Inferior parietal cortex (tissue), 1 donor: Measurements from ENCODE around the gene OTOG.

Source experiments
- DNase-seq: peaks from one replicate; pipeline ENCODE4 v3.0.0-alpha.2; 2016; ENCODE audit errors: extremely low spot score

Gene OTOG

GRCh38 chr11:17560281-17561110 is 13.4 kb downstream of the OTOG start:
- no peak for DNase-seq

GRCh38 chr11:17561111-17561415 is 14.0 kb downstream of the OTOG start:
- DNase-seq: no peak

- DNase-seq: no peak
Observed at GRCh38 chr11:17561526-17561925, 14.5 kb downstream of the OTOG start.

- no peak for DNase-seq
Observed at GRCh38 chr11:17563231-17563646, 16.2 kb downstream of the OTOG start.

GRCh38 chr11:17563961-17564686 is 17.1 kb downstream of the OTOG start:
- DNase-seq: no peak

DNA sequence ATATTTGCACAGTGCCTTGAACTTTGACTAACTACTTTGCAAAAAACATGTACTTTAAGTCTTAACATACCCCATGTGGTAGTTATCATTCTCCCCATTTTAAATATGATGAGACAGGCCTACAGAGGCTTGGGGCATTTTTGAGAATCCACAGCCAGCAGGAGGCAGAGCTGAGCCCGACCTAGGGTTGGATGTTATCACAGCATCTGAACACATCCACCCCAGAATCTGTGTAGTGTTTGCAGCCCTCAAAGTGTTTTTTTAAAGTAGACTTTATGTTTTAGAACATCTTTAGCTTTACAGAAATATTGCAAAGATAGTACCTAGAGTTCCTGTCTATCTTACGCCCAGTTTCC is 17.6 kb downstream of the OTOG start:
- DNase-seq: no peak

GRCh38 chr11:17568944-17569343 is 21.9 kb downstream of the OTOG start:
- no peak for DNase-seq

DNA sequence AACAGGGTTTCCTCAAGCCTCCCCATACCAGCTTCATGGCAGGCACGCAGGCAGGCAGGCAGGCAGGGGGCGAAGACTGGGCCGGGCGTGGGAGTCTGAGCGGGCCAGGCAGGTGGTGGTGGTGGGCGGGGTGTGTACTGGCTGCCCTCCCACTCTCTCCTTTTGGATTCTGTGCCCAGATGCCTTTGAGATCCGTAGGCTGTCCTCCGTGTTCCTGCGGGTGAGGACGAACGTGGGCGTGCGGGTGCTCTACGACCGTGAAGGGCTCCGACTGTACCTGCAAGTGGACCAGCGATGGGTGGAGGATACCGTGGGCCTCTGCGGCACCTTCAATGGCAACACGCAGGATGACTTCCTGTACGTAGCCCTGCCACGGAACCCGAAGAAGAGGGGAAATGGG is 23.0 kb downstream of the OTOG start:
- DNase-seq: no peak

- DNase-seq: no peak
Observed at GRCh38 chr11:17571431-17572358, 24.6 kb downstream of the OTOG start.

- no peak for DNase-seq
Observed at GRCh38 chr11:17572359-17572690, 25.3 kb downstream of the OTOG start.

DNA sequence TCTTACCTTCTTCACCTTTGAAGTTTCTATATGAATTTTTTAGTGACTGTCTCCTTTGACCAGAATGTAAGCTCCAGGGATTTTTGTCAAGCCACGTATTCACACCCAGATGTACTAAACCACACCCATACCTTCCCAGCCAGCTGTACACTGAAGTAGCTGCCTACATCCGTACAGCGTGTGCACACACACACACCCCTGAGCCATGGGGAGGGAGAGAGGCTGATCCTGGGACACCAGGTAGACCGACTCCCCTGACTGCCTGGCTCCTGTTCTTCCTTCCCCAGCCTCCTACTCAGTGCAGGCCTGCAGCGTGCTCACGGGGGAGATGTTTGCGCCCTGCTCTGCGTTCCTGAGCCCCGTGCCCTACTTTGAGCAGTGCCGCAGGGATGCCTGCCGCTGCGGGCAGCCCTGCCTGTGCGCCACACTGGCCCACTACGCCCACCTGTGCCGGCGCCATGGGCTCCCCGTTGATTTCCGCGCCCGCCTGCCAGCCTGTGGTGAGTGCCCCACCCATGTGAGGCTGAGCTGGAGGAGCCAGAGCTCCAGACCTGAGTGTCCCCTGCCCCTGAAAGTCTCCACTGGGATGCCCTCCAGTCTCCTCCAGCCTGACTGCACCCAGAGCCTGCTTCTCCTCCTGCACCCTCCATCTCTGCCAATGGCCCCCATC is 25.9 kb downstream of the OTOG start:
- DNase-seq: no peak

DNA sequence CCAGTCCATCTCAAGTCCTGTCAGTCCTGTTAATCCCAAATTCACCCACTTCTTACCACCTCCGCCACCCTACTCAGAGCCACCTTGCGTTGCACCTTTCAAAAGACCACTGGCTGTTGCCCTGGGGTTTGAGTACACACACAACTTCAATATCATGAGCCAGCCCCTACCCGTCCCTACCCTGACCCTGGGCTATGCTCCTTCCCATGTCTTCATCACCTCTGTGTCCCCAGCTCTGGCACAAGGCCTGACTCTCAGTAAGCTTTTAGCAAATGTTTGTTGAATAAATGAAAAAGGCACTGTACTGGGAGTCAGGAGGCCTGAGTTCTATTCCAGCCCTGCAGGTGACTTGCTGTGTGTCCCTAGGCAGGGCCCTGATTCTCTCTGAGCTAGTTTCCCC is 26.5 kb downstream of the OTOG start:
- DNase-seq: no peak

DNA sequence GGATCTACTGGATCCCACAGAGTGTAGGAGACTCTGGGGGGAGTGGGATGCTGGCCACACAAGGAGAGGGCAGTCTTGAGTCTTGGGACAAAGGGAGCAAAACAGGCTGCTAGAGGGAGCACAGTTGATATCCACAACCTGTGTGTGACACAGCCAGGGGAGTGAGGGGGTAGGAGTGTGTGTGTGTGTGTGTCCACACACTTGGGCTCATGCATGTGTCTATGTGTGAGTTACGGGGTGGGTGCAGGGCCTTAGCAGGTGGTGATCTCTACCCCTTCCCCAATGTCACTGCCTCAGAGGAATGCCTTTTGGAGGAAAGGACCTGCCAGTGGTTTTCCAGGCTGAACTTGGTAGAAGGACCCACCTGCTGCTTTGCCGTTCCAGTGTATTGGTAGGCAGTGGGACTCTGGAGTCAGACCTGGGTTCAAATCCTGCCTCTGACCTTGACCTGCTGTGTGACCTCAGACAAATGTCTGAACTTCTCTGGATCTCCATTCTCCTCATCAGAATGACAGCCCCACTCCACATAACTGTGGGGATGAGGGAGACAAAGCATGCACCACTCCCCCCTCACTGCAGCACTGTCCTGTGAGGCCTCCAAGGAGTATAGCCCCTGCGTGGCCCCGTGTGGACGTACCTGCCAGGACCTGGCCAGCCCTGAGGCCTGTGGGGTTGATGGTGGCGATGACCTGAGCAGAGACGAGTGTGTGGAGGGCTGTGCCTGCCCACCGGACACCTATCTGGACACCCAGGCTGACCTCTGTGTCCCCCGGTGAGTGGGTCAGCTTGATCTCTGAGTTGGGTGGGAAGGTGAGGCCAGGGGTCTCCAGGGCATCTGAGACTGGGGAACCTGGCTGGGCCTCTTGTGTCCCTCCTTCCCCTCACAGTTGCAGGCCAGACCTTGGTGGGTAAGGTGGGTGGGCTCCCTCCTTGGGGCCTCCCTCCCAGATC is 27.4 kb downstream of the OTOG start:
- DNase-seq: no peak

- no peak for DNase-seq
Observed at GRCh38 chr11:17575431-17576425, 28.7 kb downstream of the OTOG start.

- DNase-seq: no peak
Observed at GRCh38 chr11:17578296-17578695, 31.2 kb downstream of the OTOG start.

GRCh38 chr11:17578958-17579357 is 31.9 kb downstream of the OTOG start:
- DNase-seq: no peak

DNA sequence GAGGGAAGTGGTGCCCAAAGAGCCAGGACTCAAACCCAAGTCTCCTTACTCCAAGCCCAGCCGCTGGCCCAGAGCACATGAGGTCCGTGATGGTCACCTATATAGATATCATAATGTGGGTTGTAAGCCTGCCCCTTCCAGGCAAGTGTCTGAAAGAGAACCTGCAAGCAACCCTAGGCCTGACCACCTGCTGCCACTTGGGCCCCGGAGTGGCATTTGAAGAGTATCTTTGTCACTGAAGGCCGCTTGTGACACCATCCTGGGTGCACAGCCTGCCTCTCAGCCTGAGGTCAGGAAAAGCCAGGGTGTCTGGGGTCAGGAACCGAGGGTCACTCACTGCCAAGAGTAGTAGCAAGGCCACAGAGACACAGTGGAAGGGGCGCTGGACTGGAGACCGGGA is 32.4 kb downstream of the OTOG start:
- no peak for DNase-seq

DNA sequence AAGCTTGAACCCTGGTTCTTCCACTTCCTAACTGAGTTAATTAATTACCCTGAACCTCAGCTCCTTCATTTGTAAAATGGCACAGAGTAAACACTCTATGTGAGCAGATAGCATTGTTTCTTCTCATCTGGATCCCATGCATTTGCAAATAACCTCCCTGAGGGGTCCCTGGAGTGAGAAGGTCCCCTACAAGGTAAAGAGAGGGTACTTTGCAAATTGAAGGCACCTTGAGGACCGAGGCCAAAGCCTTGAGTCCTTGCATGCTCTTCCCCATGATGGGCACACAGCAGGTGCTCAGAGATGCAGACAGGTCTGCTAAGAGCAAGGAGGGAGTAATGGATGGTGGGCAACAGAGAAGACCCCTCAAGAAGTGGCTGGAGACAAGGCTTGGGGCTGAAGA is 33.2 kb downstream of the OTOG start:
- no peak for DNase-seq

DNA sequence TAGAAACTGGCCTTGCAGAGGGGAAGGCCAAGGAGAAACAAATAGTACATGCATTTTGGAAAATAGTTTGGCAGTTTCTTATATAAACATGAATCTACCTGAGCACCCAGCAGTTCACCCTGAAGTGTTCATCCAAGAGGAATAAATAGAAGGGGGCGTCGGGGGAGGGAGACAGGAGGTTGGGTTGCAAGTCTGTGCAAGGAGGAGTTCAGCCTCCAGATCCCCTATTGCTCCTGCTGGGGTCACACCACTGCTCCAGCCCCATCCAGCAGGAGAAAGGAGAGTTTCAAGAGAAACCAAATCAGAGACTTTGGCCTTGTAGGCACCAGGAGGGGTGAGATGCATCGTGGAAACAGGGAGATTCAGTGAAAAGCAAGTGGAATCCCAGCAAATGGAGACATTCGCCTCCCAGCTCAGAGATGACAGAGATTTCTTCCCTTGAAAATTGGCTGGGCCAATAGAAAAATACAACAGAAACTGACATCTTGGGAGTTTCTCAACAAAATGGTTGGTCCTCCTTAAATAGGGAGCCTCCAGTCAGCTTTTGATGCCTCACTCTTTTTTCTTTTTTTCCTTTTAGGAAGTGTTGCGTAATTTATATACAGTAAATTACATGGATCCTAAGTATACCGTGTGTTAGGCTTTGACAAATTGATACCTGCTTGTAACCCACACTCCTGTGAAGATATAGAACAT is 34.1 kb downstream of the OTOG start:
- no peak for DNase-seq
